GM19023 (cell line): Measurements from ENCODE around the gene VTI1A.
"Not testable (repeated sequence)": the region's sequence is repeated elsewhere in the genome, so short reads cannot be mapped to it uniquely, and the experiment has no call there.

Experiments used
- ATAC-seq: cut with Tn5 transposase; IDR thresholded peaks from one replicate; pipeline ENCODE4 v1.9.1; 2021; ENCODE audit warnings: mild to moderate bottlenecking, moderate library complexity; ENCODE audit not compliant: unreplicated experiment

VTI1A gene

GRCh38 chr10:112848228-112848627, 401.2 kb downstream of the VTI1A start:
- ATAC-seq, result no peak

DNA sequence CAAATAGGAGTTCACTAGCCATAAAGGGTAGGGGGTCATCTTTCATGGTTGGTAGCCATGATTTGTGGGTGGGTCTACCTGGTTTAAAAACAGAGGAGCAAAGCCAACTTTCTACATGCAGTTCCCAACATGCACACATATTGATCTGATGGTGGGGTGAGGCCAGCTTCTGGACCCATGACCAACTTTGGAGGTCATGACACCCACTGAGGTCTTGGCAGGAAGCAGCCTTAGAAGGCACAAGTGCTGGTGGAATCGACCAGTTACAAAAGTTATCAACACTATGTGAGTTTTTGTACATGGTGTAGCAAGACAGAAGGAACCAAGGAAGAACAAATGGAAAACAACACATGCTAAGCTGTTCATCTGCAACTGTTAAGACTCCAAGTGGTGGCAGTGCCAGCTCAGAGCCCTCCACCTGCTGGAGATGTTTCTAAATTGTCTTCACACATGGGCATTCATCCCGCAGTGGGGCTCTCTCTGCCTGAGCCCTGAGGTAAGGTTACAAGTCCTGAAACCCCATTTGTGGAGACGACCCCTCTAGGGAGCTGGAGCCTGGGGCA, 401.9 kb downstream of the VTI1A start:
- ATAC-seq, result no peak

- ATAC-seq, result no peak
Measured at GRCh38 chr10:112849546-112849945, 402.5 kb downstream of the VTI1A start.

DNA sequence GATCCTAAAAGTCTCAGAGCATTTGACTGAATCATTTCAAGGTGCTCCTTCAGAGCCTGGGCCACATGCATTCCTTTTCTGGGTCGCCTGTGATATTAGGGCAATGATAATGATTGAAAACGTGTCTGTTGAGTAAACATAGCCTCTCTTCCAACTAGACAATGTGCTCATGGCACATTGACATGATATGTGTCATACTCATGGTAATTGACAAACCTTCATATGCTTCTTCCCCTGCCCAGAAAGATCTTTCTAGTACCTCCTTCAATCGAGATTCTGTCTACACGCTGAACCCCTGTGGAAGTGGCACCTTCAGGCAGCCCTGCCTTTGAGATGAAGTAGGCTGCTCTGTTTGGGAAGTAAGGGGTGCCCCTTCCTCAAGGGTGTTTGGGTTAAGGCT, 404.2 kb downstream of the VTI1A start:
- ATAC-seq, result no peak

- ATAC-seq, result no peak
Measured at GRCh38 chr10:112851588-112852211, 404.7 kb downstream of the VTI1A start.

- no peak for ATAC-seq
Measured at GRCh38 chr10:112852306-112852705, 405.3 kb downstream of the VTI1A start.

DNA sequence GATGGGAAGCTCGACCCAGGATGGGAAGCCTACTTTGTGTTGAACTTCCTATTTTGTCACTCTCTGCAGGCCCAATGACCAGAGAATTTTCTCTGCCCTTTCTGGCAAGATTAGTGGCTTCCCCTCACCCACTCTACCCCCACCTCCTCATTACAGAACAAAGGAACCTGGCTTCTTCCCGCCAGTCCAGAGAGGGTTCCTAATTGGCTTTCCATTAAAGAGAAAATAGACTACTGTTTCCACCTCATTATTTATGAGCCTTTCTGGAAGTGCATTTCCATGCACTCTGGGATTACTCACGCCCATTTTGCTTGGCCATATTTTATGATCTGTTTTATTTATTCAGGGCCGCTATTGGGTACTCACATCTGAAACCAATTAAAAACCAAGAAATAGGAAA, 408.1 kb downstream of the VTI1A start:
- ATAC-seq, result no peak

- ATAC-seq, result no peak
Measured at GRCh38 chr10:112857493-112857892, 410.5 kb downstream of the VTI1A start.

DNA sequence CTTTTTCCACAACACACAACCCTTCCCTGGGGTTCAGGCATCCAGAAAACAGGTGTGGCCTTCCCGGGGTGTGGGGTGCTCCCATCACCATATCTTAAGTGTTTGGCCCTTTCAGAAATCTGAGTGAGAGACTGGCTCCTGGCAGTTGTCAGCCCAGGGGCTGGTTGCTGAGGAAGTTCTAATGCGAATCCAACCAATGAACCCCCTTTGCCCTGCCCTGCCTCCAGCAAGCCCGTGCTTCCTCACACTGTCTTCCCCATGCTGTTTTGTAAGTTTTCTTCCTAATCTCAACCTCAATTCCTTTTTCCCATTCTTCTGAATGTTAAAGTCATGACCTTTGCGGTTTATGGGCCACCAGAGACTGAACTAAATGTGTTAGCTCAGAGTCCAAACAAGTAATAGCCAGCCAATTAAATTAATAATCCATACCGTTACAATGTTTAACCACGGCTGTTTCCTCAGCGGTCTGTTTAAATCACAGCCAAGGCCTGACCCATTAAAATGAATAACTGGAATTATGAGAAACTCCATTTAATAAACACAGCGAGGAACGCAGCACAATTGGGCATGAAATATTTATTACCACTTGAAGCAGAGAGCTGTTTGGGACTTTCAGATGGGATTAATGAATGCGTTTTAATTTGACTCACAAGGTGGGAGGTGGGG, 412.1 kb downstream of the VTI1A start:
- ATAC-seq, result no peak

DNA sequence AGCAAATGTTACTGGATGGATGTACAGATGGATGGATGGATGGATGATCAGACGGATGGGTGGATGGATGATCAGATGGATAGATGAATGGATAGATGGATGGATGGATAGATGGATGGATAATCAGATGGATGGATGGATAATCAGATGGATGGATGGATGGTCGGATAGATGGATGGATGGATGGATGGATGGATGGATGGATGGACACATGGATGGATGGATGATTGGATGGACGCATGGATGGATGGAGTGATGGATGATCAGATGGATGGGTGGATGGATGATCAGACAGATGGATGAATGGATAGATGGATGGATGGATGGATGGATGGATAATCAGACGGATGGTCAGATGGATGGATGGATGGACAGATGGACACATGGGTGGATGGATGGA, 412.8 kb downstream of the VTI1A start:
- no peak for ATAC-seq

GRCh38 chr10:112863461-112863860, 416.4 kb downstream of the VTI1A start:
- not testable (repeated sequence) for ATAC-seq
